Measurements from ENCODE around the gene TRAF2. TPM values are rescaled to one million over a fixed set of nuclear protein-coding genes. Genes with fewer than 3 reads are reported as not detected.

The TRAF2 gene
- total and polyA plus RNA-seq, 2 donors (not counting 3 experiments of a cell fraction or from before 2014, with no cell fraction given), result 10.9 to 23.1 TPM

- Histone ChIP-seq H3K9me1 (replicated peaks; ENCODE audit: control insufficient read depth, extremely low read depth, insufficient read depth, low read length) (no peaks in the 10 kb centered on the region), H3K9me3 (replicated peaks; ENCODE audit: control insufficient read depth, insufficient read depth, low read length) (no peaks in the 10 kb centered on the region), H3K9ac (replicated peaks; ENCODE audit: extremely low read depth, insufficient read depth, low read length) (no peak overlapping the region), H3K36me3 (ENCODE audit: control insufficient read depth in 2 of 2, extremely low read depth in 1 of 2, insufficient read depth in 2 of 2, low read length in 2 of 2) (peaks cover 2 to 14% of the 10 kb centered on the region in 2 experiments), H4K20me1 (replicated peaks; ENCODE audit: control insufficient read depth, extremely low read depth, insufficient read depth, low read length) (no peaks in the 10 kb centered on the region), H3K4me3 (replicated peaks in 1 of 3; ENCODE audit: insufficient read depth in 1 of 3, low read depth in 1 of 3, low read length in 3 of 3) (no peak overlapping the region), H3K4me2 (ENCODE audit: insufficient read depth, low read length) (no peak overlapping the region), H3K27me3 (ENCODE audit: control insufficient read depth in 2 of 2, insufficient read depth in 2 of 2, low read length in 2 of 2) (no peaks in the 10 kb centered on the region), H3K27ac (ENCODE audit: insufficient read depth, low read depth, low read length) (peak overlapping the region; percentile 7), H3K4me1 (ENCODE audit: control insufficient read depth, extremely low read depth, insufficient read depth, low read length) (peaks cover 14% of the 10 kb centered on the region), H3K79me2 (ENCODE audit: control insufficient read depth, insufficient read depth, low read length) (peaks cover 10% of the 10 kb centered on the region), H2AFZ (ENCODE audit: low read depth, low read length) (no peak overlapping the region)
- intact Hi-C loops (cut with micrococcal nuclease) (no loop called here), dilution Hi-C loops (cut with MboI; ENCODE audit: extremely low pct_ligation_motif_present, low sequenced_read_pairs) (no loop called here)
- ChIA-PET CTCF (no interaction called here), POLR2A (no interaction called here)
- DNase-seq (ENCODE audit: low read depth, low spot score) (no peak), FAIRE-seq (peak; percentile 77)
- TF ChIP-seq FOS (IDR thresholded peaks at IDR 0.05; ENCODE audit: borderline replicate concordance, insufficient read depth, low read length), result no peak
- TF ChIP-seq GATA2 (IDR thresholded peaks at IDR 0.05; ENCODE audit: insufficient read depth, insufficient read length, low read depth, low read length), result no peak
- TF ChIP-seq JUN (IDR thresholded peaks at IDR 0.05; ENCODE audit: borderline replicate concordance, insufficient read depth, insufficient read length, low read depth), result no peak
- TF ChIP-seq POLR2AphosphoS5 (IDR thresholded peaks at IDR 0.05; ENCODE audit: insufficient read depth, low read depth, low read length), result no peak
- no peak for TF ChIP-seq POLR2A (IDR thresholded peaks at IDR 0.05; ENCODE audit: low read depth, low read length)
- no peak for TF ChIP-seq CTCF (IDR thresholded peaks at IDR 0.05; ENCODE audit: extremely low read depth in 1 of 2, insufficient read depth in 1 of 2, low read depth in 1 of 2, low read length in 2 of 2)
- no peak for TF ChIP-seq EZH2 (IDR thresholded peaks at IDR 0.05; ENCODE audit: borderline replicate concordance, low read depth, low read length, severe bottlenecking)
- TF ChIP-seq MAX (IDR thresholded peaks at IDR 0.05; ENCODE audit: insufficient read depth, insufficient read length), result no peak
- no peak for TF ChIP-seq MYC (IDR thresholded peaks at IDR 0.05; ENCODE audit: low read depth, low read length)
- BruUV-seq (replicated peaks), result no TSS peak
These were observed 14.7 kb downstream of the TRAF2 start for GRCh38 chr9:136900988-136901515.
